Measurements from ENCODE around the gene IL11.

- no peak for TF ChIP-seq CTCF (IDR thresholded peaks at IDR 0.05)
- no peak for TF ChIP-seq POLR2AphosphoS5 (IDR thresholded peaks at IDR 0.05)
- no peak for TF ChIP-seq POLR2A (IDR thresholded peaks at IDR 0.05)
- TF ChIP-seq EP300 (IDR thresholded peaks at IDR 0.05), result no peak
Measured at GRCh38 chr19:55316646-55317045, 53.6 kb downstream of the IL11 start.
